GM12878 (cell line): ENCODE measurements around the gene PHLDB1. TPM values are rescaled to one million over a fixed set of nuclear protein-coding genes. Genes with fewer than 3 reads are reported as not detected.

Source experiments
- ATAC-seq: fragments of 200-7000 bp; cut with Tn5 transposase; 3 replicates; pipeline ENCODE4 v1.9.1; 2020; ENCODE audit warnings: mild to moderate bottlenecking, moderate library complexity
- BruUV-seq: library from RNA; stranded (reverse); fragments of 400-500 nt; replicated peaks from 2 replicates; lab custom pipeline; 2021; lab: Mats Ljungman, UMichigan
- CTCF ChIA-PET: fragments of 300-600 bp; sonication (Branson Sonifier 250); formaldehyde crosslinking; extraction: SDS; loops from one replicate; lab custom pipeline; 2021; ENCODE audit warnings: inconsistent platforms; lab: Yijun Ruan, JAX
- POLR2A ChIA-PET: fragments of 350-600 bp; formaldehyde crosslinking; extraction: SDS; loops from one replicate; lab custom pipeline; 2021; ENCODE audit warnings: inconsistent platforms; lab: Charles Lee
- RAD21 ChIA-PET: fragments of 300-600 bp; sonication (Branson Sonifier 250); formaldehyde crosslinking; loops from one replicate; lab custom pipeline; 2023; ENCODE audit warnings: antibody characterized with exemption; ENCODE audit not compliant: unreplicated experiment; lab: Charles Lee
- SMC1A ChIA-PET: fragments of 300-600 bp; sonication (Branson Sonifier 250); formaldehyde crosslinking; loops from one replicate; lab custom pipeline; 2023; ENCODE audit not compliant: unreplicated experiment, uncharacterized antibody; lab: Charles Lee
- DNase-seq: peaks from one replicate; pipeline ENCODE4 v3.0.0-alpha.2; 2011; ENCODE audit warnings: low read depth, low spot score
- FAIRE-seq: peaks from 3 replicates; lab custom pipeline; 2011; peaks lifted over from hg19 to GRCh38; lab: Jason Lieb, UNC
- H2AFZ ChIP-seq: 2 replicates; pipeline ENCODE4 v1.6.0; 2011; ENCODE audit warnings: low read depth, low read length, control low read depth; ENCODE audit not compliant: control insufficient read depth
- H3K27ac ChIP-seq: 2 replicates; pipeline ENCODE4 v1.5.1; 2011; ENCODE audit warnings: control low read depth; ENCODE audit not compliant: control insufficient read depth, insufficient read depth
- H3K27me3 ChIP-seq, 2 experiments: replicated peaks in 1 of 2; 2 replicates each; pipeline versions ENCODE4 v1.6.0 to v1.6.1; 2011; ENCODE audit warnings: low read length in 1 of 2; ENCODE audit not compliant: control insufficient read depth in 2 of 2, insufficient read depth in 2 of 2
- H3K36me3 ChIP-seq, 2 experiments: 2 replicates each; pipeline ENCODE4 v1.5.1; 2011; ENCODE audit warnings: low read length in 1 of 2; ENCODE audit not compliant: control insufficient read depth in 2 of 2, insufficient read depth in 2 of 2
- H3K4me1 ChIP-seq: 2 replicates; pipeline ENCODE4 v1.6.1; 2011; ENCODE audit warnings: mild to moderate bottlenecking, low read length, moderate library complexity, mixed read lengths; ENCODE audit not compliant: control insufficient read depth, insufficient read depth
- H3K4me2 ChIP-seq: 2 replicates; pipeline ENCODE4 v1.6.0; 2011; ENCODE audit warnings: control low read depth; ENCODE audit not compliant: control insufficient read depth, insufficient read depth
- H3K4me3 ChIP-seq: fragments of 200-600 bp; sonication (generic); 2 replicates; pipeline ENCODE4 v1.5.1; 2016
- H3K79me2 ChIP-seq: 2 replicates; pipeline ENCODE4 v1.6.0; 2011; ENCODE audit warnings: low read length; ENCODE audit not compliant: control insufficient read depth, insufficient read depth
- H3K9ac ChIP-seq: 2 replicates; pipeline ENCODE4 v1.8.0; 2011; ENCODE audit warnings: low read length, control low read depth, mixed read lengths; ENCODE audit not compliant: control insufficient read depth, insufficient read depth
- H3K9me3 ChIP-seq: replicated peaks from 3 replicates; pipeline ENCODE4 v1.5.1; 2011; ENCODE audit warnings: mild to moderate bottlenecking, low read length; ENCODE audit not compliant: control insufficient read depth, insufficient read depth
- H4K20me1 ChIP-seq: 2 replicates; pipeline ENCODE4 v1.6.0; 2011; ENCODE audit not compliant: control insufficient read depth, insufficient read depth
- BCLAF1 ChIP-seq: fragments of 450-650 bp; IDR thresholded peaks from 2 replicates; pipeline ENCODE4 v1.6.1; 2017; ENCODE audit warnings: antibody characterized with exemption, mild to moderate bottlenecking, moderate library complexity
- CBX5 ChIP-seq: sonication (generic); IDR thresholded peaks from 2 replicates; pipeline ENCODE4 v1.6.1; 2016; ENCODE audit warnings: low read depth, moderate library complexity, mild to moderate bottlenecking, inconsistent platforms
- E2F4 ChIP-seq: IDR thresholded peaks from 2 replicates; pipeline ENCODE4 v1.6.1; 2012; ENCODE audit warnings: low read depth, low read length, improper control_type of control experiment
- EP300 ChIP-seq, 2 experiments: fragments of 150-350 bp in 1 of 2; IDR thresholded peaks; 2 replicates each; pipeline ENCODE4 v1.6.1; 2011 to 2012; ENCODE audit warnings: low read depth in 2 of 2, low read length in 2 of 2, borderline replicate concordance in 1 of 2, improper control_type of control experiment in 1 of 2, inconsistent platforms in 1 of 2; ENCODE audit not compliant: control insufficient read depth in 1 of 2
- MTA3 ChIP-seq: IDR thresholded peaks from 2 replicates; pipeline ENCODE4 v1.6.1; 2012; ENCODE audit warnings: low read length, inconsistent platforms, borderline replicate concordance
- PAX5 ChIP-seq: IDR thresholded peaks from 2 replicates; pipeline ENCODE4 v1.6.1; 2011; ENCODE audit warnings: low read depth, low read length, borderline replicate concordance
- RUNX3 ChIP-seq: IDR thresholded peaks from 2 replicates; pipeline ENCODE4 v1.6.1; 2012; ENCODE audit warnings: low read length, inconsistent platforms
- SREBF2 ChIP-seq: IDR thresholded peaks from 2 replicates; pipeline ENCODE4 v1.6.1; 2012; ENCODE audit warnings: mild to moderate bottlenecking, low read length
- TBL1XR1 ChIP-seq: IDR thresholded peaks from 2 replicates; pipeline ENCODE4 v1.6.1; 2012; ENCODE audit warnings: low read depth, low read length, improper control_type of control experiment
- ZBTB4 ChIP-seq: fragments of 450-650 bp; formaldehyde crosslinking; IDR thresholded peaks from 2 replicates; pipeline ENCODE4 v1.4.0; 2022; ENCODE audit warnings: mild to moderate bottlenecking, moderate library complexity
- ZNF207 ChIP-seq: fragments of 450-650 bp; IDR thresholded peaks from 2 replicates; pipeline ENCODE4 v1.6.1; 2014; ENCODE audit warnings: antibody characterized with exemption, mild to moderate bottlenecking, borderline replicate concordance
- WGBS: methylation state at CpG from one replicate; pipeline ENCODE4 v1.1.6; 2016; ENCODE audit warnings: low lambda C conversion rate; ENCODE audit not compliant: insufficient replicate concordance, insufficient coverage; ENCODE audit errors: missing lambda C conversion rate; 5-methylcytosine and 5-hydroxymethylcytosine counted together
- in situ Hi-C: fragments of 300-500 bp; cut with MboI; formaldehyde crosslinking; loops from 9 replicates; pipeline ENCODE4 v1.14.3; 2018; ENCODE audit warnings: mixed read lengths
- intact Hi-C: fragments of 100-400 bp; cut with micrococcal nuclease; formaldehyde crosslinking; loops from one replicate; pipeline ENCODE4 v1.14.2; 2022; ENCODE audit not compliant: unreplicated experiment
- polyA plus RNA-seq, 11 experiments: library from polyadenylated mRNA; depleted of rRNA in 4 of 11; unstranded in 6 of 11; stranded (reverse) in 5 of 11; fragments of >200 nt; fragmentation: Nextera tagmentation in 4 of 11; fragmentation: Illumina TruSeq in 1 of 11; extraction: Ambion mirVana in 4 of 11; extraction: Trizol in 1 of 11; gene quantifications; 1 replicate in 1 of 11; 2 replicates in 10 of 11; pipeline versions ENCODE4 v1.2.1 to v1.2.3, GENCODE V29; 2011 to 2016; ENCODE audit warnings: inconsistent platforms in 2 of 11, missing spikeins in 2 of 11, low read depth in 1 of 11
- total RNA-seq, 4 experiments: library from RNA; depleted of rRNA in 3 of 4; stranded (reverse); fragments of >200 nt in 3 of 4; fragmentation: Illumina TruSeq in 1 of 4; extraction: Trizol in 1 of 4; gene quantifications; 2 replicates each; pipeline versions ENCODE4 v1.2.1 to v1.2.3, GENCODE V29; 2013 to 2021

Gene PHLDB1
- total and polyA plus RNA-seq, 10 of the 15 experiments (the other 5 are each of a cell fraction or from before 2014, with no cell fraction given), result 0.03 to 0.26 (median 0.18) TPM; not detected in 4

- BruUV-seq, result no TSS peak
- H3K27me3 ChIP-seq, result peaks cover 5 to 7% of the 10 kb centered on the region in 2 experiments; a peak in 2 of 4 replicates
- ChIA-PET SMC1A (no interaction called here), POLR2A (no interaction called here), CTCF (interaction anchor here (1.2 kb wide), 1 partner anchor 11 kb away, joined by 5 read pairs; no protein-coding TSS in a partner anchor), RAD21 (no interaction called here)
- H3K9me3 ChIP-seq, result no peaks in the 10 kb centered on the region
- H3K27ac ChIP-seq, result no peak overlapping the region
- H3K36me3 ChIP-seq, result no peaks in the 10 kb centered on the region
- no peak for TF ChIP-seq RUNX3
- TF ChIP-seq EP300 (IDR thresholded peaks at IDR 0.05; ENCODE audit: borderline replicate concordance in 1 of 2, control insufficient read depth in 1 of 2, low read depth in 2 of 2, low read length in 2 of 2), result no peak
- TF ChIP-seq E2F4, result no peak
- no peak for TF ChIP-seq PAX5
- no peak for TF ChIP-seq TBL1XR1
- TF ChIP-seq ZBTB4 (CRISPR knock-in tag), result no peak
- no peak for TF ChIP-seq CBX5
- no peak for TF ChIP-seq SREBF2
- no peak for TF ChIP-seq ZNF207
- TF ChIP-seq BCLAF1, result no peak
- no peak for TF ChIP-seq MTA3
- no peak overlapping the region for H2AFZ ChIP-seq
- H3K4me2 ChIP-seq, result no peak overlapping the region
- ATAC-seq (no peak), DNase-seq (no peak), FAIRE-seq (no peak)
- no peaks in the 10 kb centered on the region for H3K4me1 ChIP-seq
- H4K20me1 ChIP-seq, result no peaks in the 10 kb centered on the region
- intact Hi-C loops (no loop called here), in situ Hi-C loops (no loop called here)
- H3K9ac ChIP-seq, result no peak overlapping the region
- 38% methylated on average over 4 of the region's 5 CpGs for WGBS
- no peaks in the 10 kb centered on the region for H3K79me2 ChIP-seq
- no peak overlapping the region for H3K4me3 ChIP-seq
Measured at GRCh38 chr11:118648291-118648690, 40.9 kb downstream of the PHLDB1 start.
